NCI-H69 (cell line): ENCODE measurements around the gene TRAK1.
A peak's percentile ranks its signal among the peaks of the same experiment; 100 is the strongest.

Source experiments
- DNase-seq: peaks from one replicate; lab custom pipeline; 2025; lab: John Stamatoyannopoulos, UW

The TRAK1 gene

DNA sequence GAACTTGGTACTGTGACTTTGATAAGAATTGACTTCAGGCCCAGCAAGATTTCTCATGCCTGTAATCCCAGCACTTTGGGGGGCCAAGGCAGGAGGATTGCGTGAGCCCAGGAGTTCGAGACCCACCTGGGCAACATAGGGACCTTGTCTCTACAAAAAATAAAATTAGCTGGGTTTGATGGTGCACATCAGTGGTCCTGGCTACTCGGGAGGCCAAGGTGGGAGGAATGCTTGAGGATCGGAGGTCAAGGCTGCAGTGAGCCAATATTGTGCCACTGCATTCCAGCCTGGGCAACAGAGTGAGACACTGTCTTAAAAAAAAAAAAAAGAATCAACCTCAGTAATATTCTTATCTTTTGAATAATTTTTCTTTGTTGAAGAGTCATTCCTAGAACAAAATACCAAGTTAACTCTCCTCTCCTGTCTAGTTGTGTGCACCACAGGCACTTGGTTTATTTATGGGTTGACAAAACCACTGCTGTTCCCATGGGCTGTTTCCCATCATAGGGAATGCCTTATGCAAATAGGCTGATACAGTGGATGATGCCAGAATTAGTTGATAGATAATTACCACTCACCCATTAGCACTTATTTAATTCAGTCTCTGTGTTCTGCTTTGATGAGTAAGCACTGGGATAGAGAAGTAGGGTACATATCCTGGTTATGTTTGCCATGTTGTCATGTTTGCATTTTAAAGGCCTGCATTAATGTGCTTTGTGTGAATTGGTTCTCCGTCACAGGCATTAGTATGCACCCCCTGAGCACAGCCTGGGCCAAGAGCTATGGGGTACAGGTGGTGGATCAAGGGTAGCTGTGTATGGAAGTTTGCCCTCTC is 32.9 kb downstream of the TRAK1 start:
- no peak for DNase-seq

GRCh38 chr3:42127226-42127625 is 36.1 kb downstream of the TRAK1 start:
- no peak for DNase-seq

DNA sequence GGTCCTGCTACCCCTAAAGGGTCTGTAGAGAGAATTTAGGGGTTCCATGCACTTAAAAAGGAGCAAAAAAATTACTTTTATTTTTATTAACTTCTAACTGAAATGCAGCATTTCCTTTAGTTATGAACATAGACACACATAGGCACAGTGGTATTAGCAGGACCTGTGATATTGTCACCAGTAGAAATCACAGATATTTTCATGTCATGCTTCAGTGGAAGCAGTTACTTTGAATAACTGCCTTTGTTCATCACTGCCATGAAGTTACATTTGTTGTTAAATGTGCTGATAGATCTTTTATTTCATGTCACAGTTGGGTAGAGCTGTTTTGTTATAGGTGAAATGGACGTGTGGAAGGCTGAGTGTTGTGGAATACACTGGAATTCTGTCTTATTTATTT is 37.4 kb downstream of the TRAK1 start:
- DNase-seq: no peak

DNA sequence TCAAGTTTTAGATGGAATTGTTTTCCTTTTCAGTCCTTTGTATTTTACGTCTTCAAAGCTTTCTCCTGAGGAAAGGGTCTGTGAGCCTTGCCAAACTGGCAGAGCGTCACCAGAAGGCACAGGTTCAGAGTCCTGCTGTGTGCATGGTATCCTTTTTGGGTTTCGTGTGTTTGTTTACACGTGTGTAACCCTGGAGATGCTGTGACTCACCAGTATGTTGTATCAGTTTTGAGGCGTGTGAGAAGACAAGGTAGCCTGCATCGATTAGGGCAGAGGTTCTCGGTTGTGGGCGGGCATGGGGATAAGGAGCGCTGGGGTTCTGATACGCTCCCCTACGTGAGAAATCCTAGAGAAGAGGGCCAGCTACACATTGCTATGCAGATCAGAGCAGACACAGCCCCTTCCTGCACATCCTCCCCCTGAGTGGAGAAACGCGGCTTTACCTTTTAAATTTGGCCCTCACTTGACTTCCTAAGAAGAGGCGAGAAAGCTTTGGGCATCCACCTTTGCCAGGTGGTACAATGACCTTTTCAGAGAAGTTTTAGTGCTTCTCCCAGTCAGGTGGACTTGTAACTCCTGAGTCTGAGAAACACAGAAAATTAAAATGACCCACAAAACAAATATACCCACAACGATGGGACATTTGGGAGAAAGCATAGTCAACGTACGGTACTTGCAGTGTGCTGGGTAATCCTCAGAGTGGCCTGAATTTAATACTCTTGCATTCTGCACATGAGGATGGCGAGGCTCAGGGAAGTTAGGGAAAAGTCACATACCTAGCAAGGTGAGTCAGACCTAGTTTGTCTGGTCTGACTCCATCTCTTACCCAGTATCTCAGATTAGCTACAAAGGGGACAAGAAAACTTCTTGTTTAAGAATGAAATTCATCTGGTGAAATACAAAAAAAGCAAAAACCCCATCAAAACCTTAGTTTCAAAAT is 38.1 kb downstream of the TRAK1 start:
- no peak for DNase-seq

- DNase-seq: no peak
These were observed 38.8 kb downstream of the TRAK1 start for GRCh38 chr3:42130007-42130328.

DNA sequence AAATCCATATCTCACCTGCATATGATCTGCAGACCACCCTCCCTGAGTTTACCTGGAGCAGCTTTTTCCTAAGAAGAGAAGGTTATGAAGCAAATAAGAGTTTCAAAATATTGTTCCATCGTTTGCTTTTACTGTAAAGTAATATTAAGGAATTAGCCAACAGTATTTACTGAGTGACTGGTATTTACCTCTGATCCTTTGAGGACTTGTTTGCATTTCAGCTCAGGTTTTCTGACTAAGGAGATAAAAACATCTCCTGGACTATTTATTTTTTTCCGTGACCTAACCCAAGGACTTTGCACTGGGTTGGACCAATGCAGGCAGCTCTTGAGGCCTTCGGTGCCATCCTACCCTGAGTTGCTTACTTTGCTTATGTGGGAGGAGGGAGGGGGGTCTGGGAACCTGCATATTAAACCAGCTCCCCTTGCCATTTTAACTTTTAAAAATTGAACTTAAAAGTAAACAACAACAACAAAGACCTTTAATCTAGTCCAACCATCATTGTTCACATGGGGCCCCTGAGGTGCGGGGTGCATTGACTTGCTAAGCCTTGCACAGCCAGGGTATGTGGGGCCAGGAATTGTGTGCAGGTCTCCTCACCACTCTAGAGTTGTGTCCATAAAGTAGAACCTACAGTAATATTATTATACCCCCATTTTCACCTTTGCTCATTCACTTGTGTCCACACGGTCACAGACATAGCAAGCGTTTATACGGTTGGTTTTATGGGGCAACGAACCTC is 39.3 kb downstream of the TRAK1 start:
- no peak for DNase-seq

DNA sequence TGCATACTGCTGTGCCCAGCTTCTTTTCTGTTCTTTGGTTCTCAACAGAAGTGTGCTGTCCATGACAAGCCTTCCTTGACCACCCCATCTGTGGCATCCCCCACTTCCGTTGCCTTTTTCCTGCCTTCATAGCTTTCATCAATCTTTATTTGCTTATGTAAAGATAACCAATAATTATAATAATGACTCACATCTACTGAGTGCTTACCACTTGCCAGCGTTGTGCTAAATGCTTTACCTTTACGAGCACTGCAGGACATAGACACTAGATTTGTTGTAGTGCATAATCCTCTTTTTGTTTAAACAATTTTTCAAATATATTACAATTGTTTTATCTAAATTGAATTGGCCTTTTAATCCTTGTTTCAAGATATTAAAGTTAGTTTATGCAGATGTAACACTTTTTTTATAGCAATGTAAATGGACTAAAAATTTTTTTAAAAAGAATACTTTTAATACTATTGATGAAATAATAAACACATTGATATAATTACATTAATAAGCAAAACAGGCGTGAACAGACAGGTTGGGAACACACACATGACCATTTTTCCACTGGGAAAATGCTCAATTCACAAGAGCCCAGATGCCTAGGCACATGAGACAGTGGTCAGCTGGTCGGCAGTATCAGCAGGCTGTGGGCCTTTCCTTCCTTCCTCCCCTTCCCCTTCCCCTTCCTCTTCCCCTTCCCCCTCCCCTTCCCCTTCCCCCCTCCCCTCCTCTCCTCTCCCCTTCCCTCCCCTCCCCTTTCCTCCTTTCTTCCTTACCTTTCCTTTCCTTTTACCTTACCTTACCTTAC is 42.5 kb downstream of the TRAK1 start:
- peak; percentile 79 for DNase-seq

DNA sequence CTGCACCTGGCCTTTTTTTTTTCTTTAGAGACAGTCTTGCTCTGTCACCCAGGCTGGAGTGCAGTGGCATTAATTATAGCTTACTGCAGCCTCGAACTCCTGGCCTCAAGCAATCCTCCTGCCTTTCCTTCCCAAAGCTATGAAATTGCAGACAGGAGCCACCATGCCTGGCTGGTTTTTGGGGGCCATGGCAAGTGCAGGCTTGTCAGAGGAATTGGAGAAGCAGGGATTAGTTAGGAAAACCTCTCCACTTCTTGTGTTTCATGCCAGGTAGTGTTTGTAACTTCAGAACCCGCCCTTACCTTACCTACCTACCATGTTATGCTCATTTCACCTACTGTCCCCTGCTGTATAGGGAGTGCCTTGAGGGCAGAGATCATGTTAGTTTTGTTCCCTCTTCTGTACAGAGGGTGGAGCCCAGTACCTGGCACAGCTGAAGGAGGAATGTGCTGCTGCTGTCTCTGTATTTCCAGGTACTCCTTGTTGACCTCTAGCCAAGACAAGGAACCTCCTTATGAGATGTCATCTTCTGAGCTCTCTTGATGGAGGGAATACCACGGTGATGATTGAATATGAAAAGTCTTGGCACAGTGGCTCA is 43.8 kb downstream of the TRAK1 start:
- DNase-seq: peak; percentile 70

DNA sequence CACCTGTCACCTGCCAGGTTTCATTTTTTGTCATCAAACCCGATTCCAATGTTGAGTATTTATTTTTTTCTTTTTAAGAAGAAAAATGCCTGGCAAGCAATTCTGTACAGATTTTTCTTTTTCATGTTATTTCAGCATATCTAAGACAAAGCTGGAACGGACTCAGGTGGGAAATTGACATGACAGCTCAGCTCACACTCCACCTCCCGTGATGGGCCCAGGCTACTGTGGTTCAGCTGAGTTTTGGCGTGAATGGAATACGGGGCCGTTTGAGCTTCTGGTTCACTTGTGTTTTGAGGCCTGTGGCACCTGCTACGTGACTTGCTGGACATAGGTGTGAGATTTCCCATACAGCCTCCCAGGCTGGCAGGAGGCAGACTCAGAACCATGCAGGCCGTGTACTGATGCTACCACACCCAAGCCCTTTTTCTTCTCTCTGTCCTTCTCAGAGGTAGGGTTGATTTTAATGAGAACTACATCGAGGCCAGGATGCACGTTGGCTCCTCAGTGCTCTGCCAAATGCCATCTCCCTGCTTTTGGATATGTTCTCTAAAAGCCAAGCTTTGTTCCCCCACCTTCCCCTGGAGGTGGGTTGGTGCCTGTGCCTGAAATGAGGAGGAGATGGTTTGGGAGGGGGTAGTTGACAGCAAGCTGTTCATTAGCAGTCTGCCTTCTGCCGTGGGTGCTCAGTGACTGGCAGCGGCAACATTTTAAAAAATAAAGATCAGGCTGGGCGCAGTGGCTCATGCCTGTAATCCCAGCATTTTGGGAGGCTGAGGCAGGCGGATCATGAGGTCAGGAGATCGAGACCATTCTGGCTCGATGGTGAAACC is 48.7 kb downstream of the TRAK1 start:
- no peak for DNase-seq

DNA sequence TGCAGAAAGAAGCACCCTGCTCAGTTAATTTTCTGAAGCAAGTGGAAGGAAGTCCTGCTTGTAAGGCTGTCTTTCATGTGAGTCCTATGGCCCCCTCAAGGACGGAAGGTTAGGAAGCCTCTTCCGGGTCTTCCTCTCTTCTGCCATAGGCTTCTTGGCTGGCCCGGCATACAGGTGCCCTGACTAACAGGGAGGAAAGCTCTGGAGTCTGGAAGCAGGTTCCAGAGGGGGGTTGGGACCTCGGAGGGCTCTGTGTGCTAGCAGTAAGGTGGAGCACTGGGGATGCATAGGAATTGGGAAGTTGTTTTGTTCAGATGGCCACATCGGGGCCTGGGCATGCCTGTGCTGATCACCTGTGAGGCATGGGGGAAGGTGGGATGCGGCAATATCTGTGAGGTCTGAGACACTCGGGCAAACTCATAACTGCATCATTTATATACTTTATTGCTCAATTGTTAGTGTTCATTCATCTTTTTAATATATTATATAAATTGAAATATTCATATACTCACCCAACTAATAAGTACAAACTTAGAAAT is 49.6 kb downstream of the TRAK1 start:
- DNase-seq: no peak

DNA sequence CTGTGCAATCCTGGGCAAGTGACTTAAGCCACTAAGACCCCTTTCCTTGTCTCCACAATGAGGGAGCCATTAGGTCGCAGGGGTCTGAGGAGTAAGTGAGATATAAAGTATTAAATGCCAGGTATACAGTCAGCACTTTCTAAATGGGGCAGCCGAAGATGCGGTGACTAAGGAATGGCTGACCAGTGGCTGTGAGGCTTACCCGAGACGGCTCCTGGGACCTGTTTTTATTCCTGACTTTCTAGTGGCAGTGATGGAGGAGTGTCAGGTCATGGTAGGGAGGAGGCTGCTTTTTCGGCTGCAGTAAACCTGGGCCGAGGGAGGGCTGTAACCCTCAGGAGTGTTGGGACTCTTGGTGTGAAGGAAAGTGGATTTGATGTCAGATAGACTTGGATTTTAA is 52.3 kb downstream of the TRAK1 start:
- DNase-seq: no peak

- DNase-seq: no peak
These were observed 53.1 kb downstream of the TRAK1 start for GRCh38 chr3:42144209-42144608.

DNA sequence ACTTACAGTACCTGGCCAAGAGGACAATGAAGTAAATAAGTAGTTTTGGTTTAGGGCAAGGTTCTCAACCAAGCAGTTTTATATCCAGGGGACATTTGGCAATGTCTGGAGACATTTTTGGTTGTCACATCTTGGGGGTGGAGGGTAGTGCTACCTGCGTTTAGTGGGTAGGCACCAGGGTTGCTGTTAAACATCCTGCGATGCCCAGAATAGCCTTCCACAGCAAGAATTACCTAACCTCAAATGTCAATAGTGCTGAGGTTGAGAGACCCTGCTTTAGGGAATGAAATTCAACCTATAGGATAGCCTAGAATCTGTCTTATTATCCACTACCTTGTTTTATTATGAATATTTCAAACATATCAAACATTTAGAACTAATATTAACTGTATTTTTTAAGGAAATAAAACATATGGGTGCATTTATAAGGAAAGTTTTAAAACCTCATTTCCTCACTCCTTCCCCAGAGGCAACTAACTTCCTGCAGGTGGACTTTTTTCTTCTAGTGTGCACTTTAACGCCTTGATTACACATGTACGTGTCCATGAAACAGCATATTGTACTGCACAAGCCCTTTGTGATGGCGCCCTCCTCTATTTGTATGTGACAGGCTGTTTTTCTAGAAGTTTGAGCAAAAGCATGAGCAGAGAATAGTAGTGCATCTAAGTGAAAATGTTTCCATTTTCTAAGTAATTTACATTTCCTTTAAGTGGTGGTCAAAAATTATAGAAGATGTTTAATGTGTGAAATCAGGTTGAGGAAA is 57.1 kb downstream of the TRAK1 start:
- DNase-seq: no peak

GRCh38 chr3:42148982-42149432 is 57.9 kb downstream of the TRAK1 start:
- peak; percentile 84 for DNase-seq

GRCh38 chr3:42149532-42149931 is 58.4 kb downstream of the TRAK1 start:
- no peak for DNase-seq

DNA sequence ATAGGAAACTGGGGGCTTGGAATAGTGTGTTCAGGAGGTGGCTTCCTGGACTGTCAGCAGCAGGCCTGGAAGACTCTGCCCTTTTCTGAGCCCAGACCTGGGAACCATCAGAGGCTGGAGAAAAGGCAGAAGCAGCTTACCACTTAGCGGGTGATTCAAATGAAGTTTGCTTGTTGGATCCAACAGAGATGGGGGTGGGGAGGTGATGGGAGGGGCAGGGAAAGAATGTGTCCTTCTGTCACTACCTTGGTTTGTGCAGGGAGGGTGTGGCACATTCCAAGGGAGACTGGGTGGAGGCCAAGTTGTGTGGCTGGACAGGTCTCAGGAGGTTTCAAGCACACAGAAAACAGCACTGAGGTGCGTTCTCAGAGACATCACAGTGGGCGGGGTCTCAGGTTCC is 58.8 kb downstream of the TRAK1 start:
- DNase-seq: no peak

DNA sequence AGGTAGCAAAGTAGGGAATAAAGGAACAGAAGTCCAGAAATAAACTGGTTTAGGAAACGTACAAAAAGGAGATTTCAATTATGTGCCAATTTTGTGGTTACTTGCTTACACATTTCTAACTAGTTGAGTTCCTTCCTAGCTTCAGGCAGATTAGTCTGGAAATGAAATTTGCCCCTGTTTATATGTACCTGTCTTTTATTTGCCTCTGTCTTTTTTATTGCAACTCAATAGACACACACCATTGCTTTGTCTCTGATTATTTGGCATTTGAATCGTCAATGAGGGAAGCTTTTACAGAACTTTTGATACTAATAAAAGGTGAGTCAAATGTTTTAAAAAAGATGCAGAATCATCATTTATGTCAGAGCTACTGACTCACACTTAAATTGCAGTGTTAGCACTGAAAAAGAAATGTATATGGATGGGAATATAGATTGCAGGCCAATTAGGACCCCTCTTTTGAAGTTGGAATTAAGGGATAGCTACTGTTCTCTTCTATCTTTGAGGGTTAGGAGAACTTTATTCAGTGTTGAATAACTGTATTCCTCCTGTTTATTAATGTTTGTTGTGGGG is 60.5 kb downstream of the TRAK1 start:
- no peak for DNase-seq

GRCh38 chr3:42152193-42152592 is 61.0 kb downstream of the TRAK1 start:
- no peak for DNase-seq

DNA sequence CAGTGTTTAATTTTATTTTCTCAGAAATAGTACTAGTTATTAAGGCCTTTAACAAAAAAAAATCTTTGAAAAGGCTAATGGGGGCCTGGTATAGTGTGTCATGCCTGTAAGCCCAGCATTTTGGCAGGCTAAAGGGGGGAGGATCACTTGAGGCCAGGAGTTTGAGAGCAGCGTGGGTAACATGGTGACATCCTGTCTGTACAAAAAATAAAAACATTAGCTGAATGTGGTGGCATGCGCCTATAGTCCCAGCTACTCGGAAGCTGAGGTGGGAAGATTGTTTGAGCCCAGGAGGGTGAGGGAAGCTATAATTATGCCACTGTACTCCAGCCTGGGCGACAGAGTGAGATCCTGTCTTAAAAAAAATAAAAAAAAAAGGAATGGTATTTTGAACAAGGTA is 61.9 kb downstream of the TRAK1 start:
- no peak for DNase-seq
